ENCODE measurements around the gene CAPN10. TPM values are rescaled to one million over a fixed set of nuclear protein-coding genes. Genes with fewer than 3 reads are reported as not detected.
A peak's percentile ranks its signal among the peaks of the same experiment; 100 is the strongest.

The CAPN10 gene
- total and polyA plus RNA-seq, 2 donors from 2014 or later: 26.3 to 50.9 TPM

GRCh38 chr2:240628507-240628807 lies 41.9 kb downstream of the CAPN10 start:
- Histone ChIP-seq H3K36me3 (ENCODE audit: control insufficient read depth in 2 of 3, insufficient read depth in 3 of 3, low read length in 3 of 3) (no peaks in the 10 kb centered on the region), H3K4me1 (ENCODE audit: control insufficient read depth in 2 of 3, insufficient read depth in 2 of 3, low read depth in 1 of 3, low read length in 3 of 3) (no peaks in the 10 kb centered on the region), H3K9me3 (ENCODE audit: control insufficient read depth in 2 of 3, insufficient read depth in 1 of 3, low read length in 3 of 3) (no peaks in the 10 kb centered on the region), H3K4me3 (ENCODE audit: low read length in 3 of 3) (no peak overlapping the region), H3K27ac (ENCODE audit: low read depth in 2 of 2, low read length in 2 of 2) (no peak overlapping the region), H3K9ac (ENCODE audit: low read length in 3 of 3) (no peak overlapping the region), H3K27me3 (ENCODE audit: control insufficient read depth, insufficient read depth, low read length) (no peaks in the 10 kb centered on the region)
- FAIRE-seq: no peak
- intact Hi-C loops (cut with DNase I): no loop called here
- no peak for TF ChIP-seq CTCF (IDR thresholded peaks at IDR 0.05; ENCODE audit: borderline replicate concordance, extremely low read depth, insufficient read depth)
- no peak for DNase-seq

GRCh38 chr2:240628808-240629618 lies 42.5 kb downstream of the CAPN10 start:
- intact Hi-C loops (cut with DNase I): no loop called here
- DNase-seq: peak in 2 of 5 donors; percentile 43 to 58
- H3K4me3 ChIP-seq (ENCODE audit: low read length in 3 of 3): no peak overlapping the region
- no peaks in the 10 kb centered on the region for H3K4me1 ChIP-seq (ENCODE audit: control insufficient read depth in 2 of 3, insufficient read depth in 2 of 3, low read depth in 1 of 3, low read length in 3 of 3)
- no peak overlapping the region for H3K9ac ChIP-seq (ENCODE audit: low read length in 3 of 3)
- no peak overlapping the region for H3K27ac ChIP-seq (ENCODE audit: low read depth in 2 of 2, low read length in 2 of 2)
- FAIRE-seq: no peak
- TF ChIP-seq CTCF (IDR thresholded peaks at IDR 0.05; ENCODE audit: borderline replicate concordance, extremely low read depth, insufficient read depth): no peak
- H3K9me3 ChIP-seq (ENCODE audit: control insufficient read depth in 2 of 3, insufficient read depth in 1 of 3, low read length in 3 of 3): peaks cover 0 to 3% (median 0%) of the 10 kb centered on the region in 3 donors
- H3K36me3 ChIP-seq (ENCODE audit: control insufficient read depth in 2 of 3, insufficient read depth in 3 of 3, low read length in 3 of 3): no peaks in the 10 kb centered on the region
- H3K27me3 ChIP-seq (ENCODE audit: control insufficient read depth, insufficient read depth, low read length): no peaks in the 10 kb centered on the region

- H3K9ac ChIP-seq (ENCODE audit: low read length in 3 of 3): no peak overlapping the region
- peaks cover 0 to 3% (median 0%) of the 10 kb centered on the region in 3 donors for H3K9me3 ChIP-seq (ENCODE audit: control insufficient read depth in 2 of 3, insufficient read depth in 1 of 3, low read length in 3 of 3)
- no peak for FAIRE-seq
- H3K36me3 ChIP-seq (ENCODE audit: control insufficient read depth in 2 of 3, insufficient read depth in 3 of 3, low read length in 3 of 3): no peaks in the 10 kb centered on the region
- intact Hi-C loops (cut with DNase I): no loop called here
- H3K4me1 ChIP-seq (ENCODE audit: control insufficient read depth in 2 of 3, insufficient read depth in 2 of 3, low read depth in 1 of 3, low read length in 3 of 3): no peaks in the 10 kb centered on the region
- no peak for DNase-seq
- no peak overlapping the region for H3K4me3 ChIP-seq (ENCODE audit: low read length in 3 of 3)
- H3K27ac ChIP-seq (ENCODE audit: low read depth in 2 of 2, low read length in 2 of 2): no peak overlapping the region
- no peaks in the 10 kb centered on the region for H3K27me3 ChIP-seq (ENCODE audit: control insufficient read depth, insufficient read depth, low read length)
- no peak for TF ChIP-seq CTCF (IDR thresholded peaks at IDR 0.05; ENCODE audit: borderline replicate concordance, extremely low read depth, insufficient read depth)
Observed at GRCh38 chr2:240629619-240629967, 43.1 kb downstream of the CAPN10 start.
